ENCODE results near the gene PRCC.

DNA sequence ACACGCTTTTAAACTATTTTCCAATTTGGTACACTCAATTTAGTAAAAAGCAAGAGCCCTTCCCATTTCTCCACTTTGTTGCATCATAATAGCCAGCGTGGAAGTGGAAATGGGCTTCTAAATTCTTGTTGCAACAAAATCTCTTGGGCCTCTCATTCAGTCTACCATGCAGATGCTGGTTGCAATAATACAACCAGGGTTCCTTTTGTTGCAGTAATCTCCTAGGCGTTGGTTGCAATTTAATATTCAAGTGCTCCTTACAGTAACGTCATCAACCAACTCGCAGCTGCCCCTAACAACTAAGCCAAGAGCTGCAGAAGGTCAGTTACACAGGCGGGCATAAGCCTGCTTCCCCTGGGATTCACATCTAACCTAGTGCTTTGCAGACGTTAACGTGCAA, 13.1 kb upstream of the PRCC start:
- TF ChIP-seq, protein P1, sequence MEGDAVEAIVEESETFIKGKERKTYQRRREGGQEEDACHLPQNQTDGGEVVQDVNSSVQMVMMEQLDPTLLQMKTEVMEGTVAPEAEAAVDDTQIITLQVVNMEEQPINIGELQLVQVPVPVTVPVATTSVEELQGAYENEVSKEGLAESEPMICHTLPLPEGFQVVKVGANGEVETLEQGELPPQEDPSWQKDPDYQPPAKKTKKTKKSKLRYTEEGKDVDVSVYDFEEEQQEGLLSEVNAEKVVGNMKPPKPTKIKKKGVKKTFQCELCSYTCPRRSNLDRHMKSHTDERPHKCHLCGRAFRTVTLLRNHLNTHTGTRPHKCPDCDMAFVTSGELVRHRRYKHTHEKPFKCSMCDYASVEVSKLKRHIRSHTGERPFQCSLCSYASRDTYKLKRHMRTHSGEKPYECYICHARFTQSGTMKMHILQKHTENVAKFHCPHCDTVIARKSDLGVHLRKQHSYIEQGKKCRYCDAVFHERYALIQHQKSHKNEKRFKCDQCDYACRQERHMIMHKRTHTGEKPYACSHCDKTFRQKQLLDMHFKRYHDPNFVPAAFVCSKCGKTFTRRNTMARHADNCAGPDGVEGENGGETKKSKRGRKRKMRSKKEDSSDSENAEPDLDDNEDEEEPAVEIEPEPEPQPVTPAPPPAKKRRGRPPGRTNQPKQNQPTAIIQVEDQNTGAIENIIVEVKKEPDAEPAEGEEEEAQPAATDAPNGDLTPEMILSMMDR (IDR thresholded peaks at IDR 0.05) = no peak
- no peak for TF ChIP-seq POLR2A (IDR thresholded peaks at IDR 0.05)

Measured in adrenal gland (tissue), 5 donors.